Activated CD8-positive, alpha-beta memory T cell treated with anti-CD3 and anti-CD28 coated beads, Interleukin-2, amount 10 ng/mL, durations not matched to agents 7 days and 5 days (primary cell): ENCODE measurements around the gene VASH2. TPM values are rescaled to one million over a fixed set of nuclear protein-coding genes. Genes with fewer than 3 reads are reported as not detected.
"Not testable (repeated sequence)": the region's sequence is repeated elsewhere in the genome, so short reads cannot be mapped to it uniquely, and the experiment has no call there.

ENCODE experiments used
- ATAC-seq: fragments of 150-1000 bp; cut with Tn5 transposase; one replicate; pipeline ENCODE4 v1.10.0; 2021; ENCODE audit warnings: moderate library complexity
- CTCF ChIA-PET: fragments of 350-600 bp; sonication (Branson Sonifier 250); formaldehyde crosslinking; loops from one replicate; lab custom pipeline; 2021; ENCODE audit warnings: antibody characterized with exemption; lab: Charles Lee
- DNase-seq: peaks from one replicate; pipeline ENCODE4 v3.0.0-alpha.2; 2020
- H3K27ac Mint-ChIP-seq: one replicate; pipeline ENCODE4 v1.8.0; 2021; ENCODE audit warnings: mild to moderate bottlenecking, mixed read lengths
- H3K27me3 Mint-ChIP-seq: one replicate; pipeline ENCODE4 v1.8.0; 2021; ENCODE audit warnings: mixed read lengths
- H3K36me3 Mint-ChIP-seq: one replicate; pipeline ENCODE4 v1.8.0; 2021; ENCODE audit warnings: mild to moderate bottlenecking, mixed read lengths
- H3K4me1 Mint-ChIP-seq: one replicate; pipeline ENCODE4 v1.8.0; 2021; ENCODE audit warnings: mixed read lengths
- H3K4me3 Mint-ChIP-seq: one replicate; pipeline ENCODE4 v1.8.0; 2021; ENCODE audit warnings: mild to moderate bottlenecking, moderate library complexity, mixed read lengths
- H3K9me3 Mint-ChIP-seq: one replicate; pipeline ENCODE4 v1.8.0; 2022; ENCODE audit warnings: low read depth, mixed read lengths
- total RNA-seq, 2 experiments: library from RNA; stranded (reverse); gene quantifications; one replicate each; pipeline ENCODE4 v1.2.3, GENCODE V29; 2021

Gene VASH2
- under 1 TPM; 0.73 to 0.79 TPM for total RNA-seq

DNA sequence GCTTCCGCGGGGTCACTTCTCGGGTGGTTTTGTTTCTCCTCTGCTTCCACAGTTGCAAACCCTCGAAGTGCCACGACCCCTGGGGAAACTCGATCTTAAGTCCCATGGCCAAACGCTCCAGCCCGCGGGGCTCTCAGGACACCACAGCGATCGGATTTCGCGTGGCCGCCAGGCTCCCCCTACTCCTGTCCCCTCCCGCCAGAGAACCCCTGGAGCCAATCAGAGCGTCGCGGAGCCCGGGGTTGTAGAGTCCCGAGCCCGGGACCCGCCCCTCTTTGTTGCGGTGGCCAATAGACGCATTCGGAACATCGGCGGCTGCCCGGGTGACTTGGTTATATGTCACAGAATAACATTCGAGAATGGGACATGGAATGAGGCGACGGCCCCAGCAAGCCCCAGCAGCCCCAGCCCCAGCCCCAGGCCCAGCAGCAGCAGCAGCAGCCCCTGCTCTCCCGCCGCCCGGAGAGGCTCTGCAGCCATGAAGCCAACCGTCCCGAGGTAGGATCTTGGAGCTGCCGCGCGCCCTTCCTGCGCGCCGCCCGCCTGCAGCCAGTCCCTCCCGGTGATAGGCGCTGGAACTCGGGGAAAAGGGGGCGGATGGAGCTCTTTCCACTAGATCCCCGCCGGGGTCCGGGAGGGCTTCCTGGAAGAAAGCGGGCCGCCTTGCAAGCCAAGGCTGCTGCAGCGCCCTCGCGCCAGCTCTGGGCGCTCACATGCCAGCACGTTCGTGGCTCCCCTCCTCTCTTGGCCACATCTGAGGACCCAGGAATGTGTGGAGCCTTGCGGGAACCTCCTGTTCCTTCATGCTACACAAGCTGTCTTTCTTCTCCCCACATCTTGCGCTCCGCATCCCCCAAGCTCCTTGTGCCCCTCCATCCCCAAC is at the start of gene VASH2:
VASH2 (plus strand) TSS at position 299 of the 883 bp plus-strand sequence. CDS start 1,002 bp downstream, outside the sequence.
- H3K9me3 Mint-ChIP-seq = no peaks in the 10 kb centered on the region
- H3K4me3 Mint-ChIP-seq = peak within 1 kb of the TSS; percentile 70
- peaks cover 74% of the 10 kb centered on the region for H3K27me3 Mint-ChIP-seq
- DNase-seq (peak; percentile 78), ATAC-seq (peak; percentile 98)
- H3K4me1 Mint-ChIP-seq = peaks cover 8% of the 10 kb centered on the region
- CTCF ChIA-PET = interaction anchor here (0.8 to 2.1 kb wide), 3 partner anchors 17 to 200 kb away, joined by 3 to 8 read pairs (median 3); no protein-coding TSS in a partner anchor
- no peak within 1 kb of the TSS for H3K27ac Mint-ChIP-seq
- H3K36me3 Mint-ChIP-seq = no peaks in the 10 kb centered on the region

DNA sequence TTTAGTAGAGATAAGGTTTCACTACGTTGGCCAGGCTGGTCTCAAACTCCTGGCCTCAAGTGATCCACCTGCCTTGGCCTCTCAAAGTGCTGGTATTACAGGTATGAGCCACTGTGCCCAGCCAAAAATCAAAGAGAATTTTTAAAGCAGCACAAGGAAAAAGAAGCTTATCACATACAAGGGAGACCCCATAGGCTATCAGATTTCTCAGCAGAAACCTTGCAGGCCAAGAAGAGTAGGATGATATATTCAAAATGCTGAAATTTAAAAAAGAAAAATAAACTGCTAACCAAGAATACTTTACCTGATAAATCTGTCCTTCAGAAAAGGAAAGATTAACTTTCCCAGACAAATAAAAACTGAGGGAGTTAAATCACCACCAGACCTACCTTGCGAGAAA is 49.1 kb upstream of the VASH2 start:
- CTCF ChIA-PET = interaction anchor here (0.7 to 1.6 kb wide), 2 partner anchors 94 to 421 kb away, joined by 3 read pairs; no protein-coding TSS in a partner anchor
- Mint-ChIP-seq H3K27ac (no peak overlapping the region), H3K4me3 (no peak overlapping the region)

DNA sequence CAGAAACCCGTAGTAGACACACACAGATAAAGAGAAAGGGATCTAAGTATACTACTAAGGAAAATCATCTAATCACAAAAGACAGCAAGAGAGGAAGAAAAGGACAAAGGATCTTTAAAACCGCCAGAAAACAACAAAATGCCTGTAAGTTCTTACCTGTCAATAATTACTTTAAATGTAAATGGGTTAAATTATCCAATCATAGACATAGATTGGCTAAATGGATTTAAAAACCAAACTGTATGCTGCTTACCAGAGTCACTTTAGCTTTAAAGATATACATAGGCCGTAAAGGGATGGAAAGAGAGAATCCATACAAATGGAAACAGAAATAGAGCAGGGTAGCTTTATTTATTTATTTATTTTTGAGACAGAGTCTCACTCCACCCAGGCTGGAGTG is 48.3 kb upstream of the VASH2 start:
- CTCF ChIA-PET = interaction anchor here (1.6 kb wide), 1 partner anchor 93 kb away, joined by 3 read pairs; no protein-coding TSS in a partner anchor
- ATAC-seq (no peak), DNase-seq (no peak)
- H3K4me1 Mint-ChIP-seq = no peaks in the 10 kb centered on the region
- H3K9me3 Mint-ChIP-seq = peaks cover 12% of the 10 kb centered on the region
- H3K36me3 Mint-ChIP-seq = peaks cover 40% of the 10 kb centered on the region
- peaks cover 10% of the 10 kb centered on the region for H3K27me3 Mint-ChIP-seq
- no peak overlapping the region for H3K4me3 Mint-ChIP-seq
- H3K27ac Mint-ChIP-seq = no peak overlapping the region

More for the DNA sequence above, 49.1 kb upstream of the VASH2 start:
- no peak for DNase-seq
- Mint-ChIP-seq H3K9me3 (peaks cover 12% of the 10 kb centered on the region), H3K4me1 (no peaks in the 10 kb centered on the region), H3K27me3 (peaks cover 10% of the 10 kb centered on the region), H3K36me3 (peaks cover 42% of the 10 kb centered on the region)
- ATAC-seq = no peak

DNA sequence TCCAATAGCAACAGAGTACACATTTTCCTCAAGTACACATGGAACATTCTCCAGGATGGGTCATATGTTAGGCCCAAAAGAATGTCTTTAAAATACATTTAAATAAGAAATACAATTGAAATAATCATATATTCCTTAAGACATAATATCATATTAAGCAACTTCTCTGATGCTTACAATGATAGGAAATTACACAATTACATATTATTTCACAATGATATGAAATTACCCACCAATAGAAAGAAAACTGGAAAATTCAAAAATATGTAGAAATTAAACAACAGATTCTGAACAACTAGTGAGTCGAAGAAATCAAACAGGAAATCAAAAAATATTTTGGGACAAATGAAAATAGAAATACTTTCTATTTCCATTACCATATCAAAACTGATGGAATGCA is 46.7 kb upstream of the VASH2 start:
- ATAC-seq = no peak
- H3K4me1 Mint-ChIP-seq = no peaks in the 10 kb centered on the region
- peaks cover 12% of the 10 kb centered on the region for H3K9me3 Mint-ChIP-seq
- H3K27me3 Mint-ChIP-seq = peaks cover 10% of the 10 kb centered on the region
- no peak for DNase-seq
- CTCF ChIA-PET = no interaction called here
- no peak overlapping the region for H3K27ac Mint-ChIP-seq
- peaks cover 26% of the 10 kb centered on the region for H3K36me3 Mint-ChIP-seq
- no peak overlapping the region for H3K4me3 Mint-ChIP-seq

DNA sequence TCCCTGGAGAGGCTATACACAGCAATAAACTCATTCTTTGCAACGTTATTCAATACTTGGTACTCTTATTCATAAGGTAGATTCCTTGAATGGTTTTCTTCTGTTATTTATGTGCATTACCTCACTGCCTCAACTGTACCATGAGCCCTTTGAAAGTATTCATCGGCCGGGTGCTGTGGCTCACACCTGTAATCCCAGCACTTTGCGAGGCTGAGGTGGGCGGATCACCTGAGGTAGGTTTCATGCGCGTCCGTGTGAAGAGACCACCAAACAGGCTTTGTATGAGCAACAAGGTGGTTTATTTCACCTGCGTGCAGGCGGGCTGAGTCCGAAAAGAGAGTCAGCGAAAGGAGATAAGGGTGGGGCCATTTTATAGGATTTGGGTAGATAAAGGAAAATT is 42.3 kb upstream of the VASH2 start:
- CTCF ChIA-PET, H3K4me1 Mint-ChIP-seq, H3K36me3 Mint-ChIP-seq, H3K4me3 Mint-ChIP-seq, H3K27me3 Mint-ChIP-seq, H3K27ac Mint-ChIP-seq, ATAC-seq, H3K9me3 Mint-ChIP-seq, DNase-seq: not testable (repeated sequence)

DNA sequence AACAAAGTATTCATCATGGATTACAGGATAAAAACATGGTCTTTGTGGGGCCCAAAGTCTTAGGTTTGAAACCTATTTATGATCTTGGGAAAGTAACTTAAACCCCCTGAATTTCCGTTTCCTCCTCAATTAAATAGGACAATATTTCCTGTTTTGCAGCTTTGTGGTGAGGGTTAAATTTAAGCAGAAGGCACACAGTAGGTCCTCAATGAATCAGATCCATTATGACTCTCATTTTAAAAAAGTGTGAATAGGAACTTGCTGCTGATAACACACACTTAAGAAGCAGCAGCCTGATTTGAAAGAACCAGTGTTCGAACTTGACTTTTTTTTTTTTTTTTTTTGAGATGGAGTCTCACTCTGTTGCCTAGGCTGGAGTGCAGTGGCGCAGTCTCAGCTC is 41.4 kb upstream of the VASH2 start:
- H3K27me3 Mint-ChIP-seq = peaks cover 10% of the 10 kb centered on the region
- no peak for DNase-seq
- no peak overlapping the region for H3K27ac Mint-ChIP-seq
- no peaks in the 10 kb centered on the region for H3K9me3 Mint-ChIP-seq
- no peak overlapping the region for H3K4me3 Mint-ChIP-seq
- CTCF ChIA-PET = no interaction called here
- H3K4me1 Mint-ChIP-seq = no peaks in the 10 kb centered on the region
- ATAC-seq = no peak
- H3K36me3 Mint-ChIP-seq = no peaks in the 10 kb centered on the region

DNA sequence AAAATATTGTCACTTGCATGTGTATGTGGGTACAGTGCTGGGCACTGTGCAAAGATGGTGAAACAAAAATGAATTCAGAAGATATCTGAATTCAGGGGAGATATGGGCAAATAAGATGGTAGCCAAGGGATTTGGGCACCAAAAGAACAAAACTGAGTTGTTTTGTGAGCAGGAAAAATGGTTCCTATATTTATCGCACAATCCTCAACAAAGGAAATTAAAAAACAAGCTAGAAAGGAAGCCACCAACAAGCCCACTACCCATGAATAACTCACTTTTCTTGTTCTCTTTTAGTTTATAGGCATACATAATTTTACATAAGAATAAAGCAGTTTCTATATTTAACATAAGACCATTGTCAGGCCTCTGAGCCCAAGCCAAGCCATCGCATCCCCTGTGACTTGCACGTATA is 40.7 kb upstream of the VASH2 start:
- Mint-ChIP-seq H3K9me3 (no peaks in the 10 kb centered on the region), H3K4me3 (no peak overlapping the region), H3K27ac (no peak overlapping the region), H3K36me3 (no peaks in the 10 kb centered on the region), H3K27me3 (peaks cover 13% of the 10 kb centered on the region), H3K4me1 (no peaks in the 10 kb centered on the region)
- DNase-seq (no peak), ATAC-seq (no peak)
- CTCF ChIA-PET = no interaction called here

DNA sequence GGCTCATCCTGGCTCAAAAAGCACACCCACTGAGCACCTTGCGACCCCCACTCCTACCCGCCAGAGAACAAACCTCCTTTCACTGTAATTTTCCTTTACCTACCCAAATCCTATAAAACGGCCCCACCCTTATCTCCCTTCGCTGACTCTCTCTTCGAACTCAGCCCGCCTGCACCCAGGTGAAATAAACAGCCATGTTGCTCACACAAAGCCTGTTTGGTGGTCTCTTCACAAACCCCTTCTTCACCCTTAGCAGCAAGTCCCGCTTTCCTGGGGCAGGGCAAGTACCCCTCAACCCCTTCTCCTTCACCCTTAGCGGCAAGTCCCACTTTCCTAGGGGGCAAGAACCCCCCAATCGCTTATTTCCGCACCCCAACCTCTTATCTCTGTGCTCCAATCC is 40.1 kb upstream of the VASH2 start:
- DNase-seq, H3K4me3 Mint-ChIP-seq, H3K9me3 Mint-ChIP-seq, ATAC-seq, H3K27ac Mint-ChIP-seq, CTCF ChIA-PET, H3K4me1 Mint-ChIP-seq, H3K36me3 Mint-ChIP-seq: not testable (repeated sequence)
- H3K27me3 Mint-ChIP-seq = peaks cover 16% of the 10 kb centered on the region

DNA sequence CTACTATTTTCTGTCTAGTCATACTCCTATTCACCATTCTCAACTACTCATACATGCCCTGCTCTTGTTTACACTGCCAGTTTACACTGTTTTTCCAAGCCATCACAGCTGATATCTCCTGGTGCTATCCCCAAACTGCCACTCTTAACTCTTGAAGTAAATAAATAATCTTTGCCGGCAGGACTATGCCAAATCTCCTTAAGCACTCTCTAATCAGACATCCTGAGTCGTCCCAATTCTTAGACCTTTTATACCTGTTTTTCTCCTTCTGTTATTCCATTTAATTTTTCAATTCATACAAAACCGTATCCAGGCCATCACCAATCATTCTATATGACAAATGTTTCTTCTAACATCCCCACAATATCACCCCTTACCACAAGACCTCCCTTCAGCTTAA is 36.7 kb upstream of the VASH2 start:
- H3K4me3 Mint-ChIP-seq, H3K4me1 Mint-ChIP-seq, H3K27ac Mint-ChIP-seq, DNase-seq, H3K36me3 Mint-ChIP-seq, CTCF ChIA-PET, ATAC-seq, H3K9me3 Mint-ChIP-seq: not testable (repeated sequence)
- H3K27me3 Mint-ChIP-seq = peaks cover 26% of the 10 kb centered on the region

DNA sequence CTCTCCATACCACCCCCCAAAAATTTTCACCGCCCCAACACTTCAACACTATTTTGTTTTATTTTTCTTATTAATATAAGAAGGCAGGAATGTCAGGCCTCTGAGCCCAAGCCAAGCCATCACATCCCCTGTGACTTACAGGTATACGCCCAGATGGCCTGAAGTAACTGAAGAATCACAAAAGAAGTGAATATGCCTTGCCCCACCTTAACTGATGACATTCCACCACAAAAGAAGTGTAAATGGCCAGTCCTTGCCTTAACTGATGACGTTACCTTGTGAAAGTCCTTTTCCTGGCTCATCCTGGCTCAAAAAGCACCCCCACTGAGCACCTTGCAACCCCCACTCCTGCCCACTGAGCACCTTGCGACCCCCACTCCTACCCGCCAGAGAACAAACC is 36.2 kb upstream of the VASH2 start:
- CTCF ChIA-PET, ATAC-seq, DNase-seq, H3K36me3 Mint-ChIP-seq, H3K4me3 Mint-ChIP-seq, H3K27ac Mint-ChIP-seq, H3K4me1 Mint-ChIP-seq, H3K9me3 Mint-ChIP-seq: not testable (repeated sequence)
- H3K27me3 Mint-ChIP-seq = peaks cover 26% of the 10 kb centered on the region

DNA sequence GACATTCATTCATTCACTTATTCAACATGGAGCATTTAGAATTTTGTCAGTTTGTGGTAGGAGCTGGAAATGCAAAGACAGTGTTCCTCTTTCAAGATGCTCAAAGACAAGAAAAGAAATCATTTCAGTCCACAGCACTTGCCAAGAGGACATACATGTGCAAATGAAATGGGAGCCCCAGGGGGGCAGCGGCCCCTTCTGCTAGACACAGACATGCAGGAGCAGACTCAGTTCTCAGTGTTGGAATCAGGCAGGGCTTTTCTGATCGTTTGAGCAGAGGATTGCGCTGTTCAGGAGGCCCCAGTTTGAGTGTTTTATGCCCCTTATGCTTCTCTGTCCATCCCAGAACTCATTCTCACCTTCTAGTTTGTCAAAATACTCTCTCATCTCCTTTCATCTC is 35.6 kb upstream of the VASH2 start:
- Mint-ChIP-seq H3K36me3 (no peaks in the 10 kb centered on the region), H3K27me3 (peaks cover 26% of the 10 kb centered on the region), H3K4me3 (no peak overlapping the region), H3K9me3 (no peaks in the 10 kb centered on the region), H3K4me1 (no peaks in the 10 kb centered on the region), H3K27ac (no peak overlapping the region)
- DNase-seq (no peak), ATAC-seq (no peak)
- CTCF ChIA-PET = no interaction called here

DNA sequence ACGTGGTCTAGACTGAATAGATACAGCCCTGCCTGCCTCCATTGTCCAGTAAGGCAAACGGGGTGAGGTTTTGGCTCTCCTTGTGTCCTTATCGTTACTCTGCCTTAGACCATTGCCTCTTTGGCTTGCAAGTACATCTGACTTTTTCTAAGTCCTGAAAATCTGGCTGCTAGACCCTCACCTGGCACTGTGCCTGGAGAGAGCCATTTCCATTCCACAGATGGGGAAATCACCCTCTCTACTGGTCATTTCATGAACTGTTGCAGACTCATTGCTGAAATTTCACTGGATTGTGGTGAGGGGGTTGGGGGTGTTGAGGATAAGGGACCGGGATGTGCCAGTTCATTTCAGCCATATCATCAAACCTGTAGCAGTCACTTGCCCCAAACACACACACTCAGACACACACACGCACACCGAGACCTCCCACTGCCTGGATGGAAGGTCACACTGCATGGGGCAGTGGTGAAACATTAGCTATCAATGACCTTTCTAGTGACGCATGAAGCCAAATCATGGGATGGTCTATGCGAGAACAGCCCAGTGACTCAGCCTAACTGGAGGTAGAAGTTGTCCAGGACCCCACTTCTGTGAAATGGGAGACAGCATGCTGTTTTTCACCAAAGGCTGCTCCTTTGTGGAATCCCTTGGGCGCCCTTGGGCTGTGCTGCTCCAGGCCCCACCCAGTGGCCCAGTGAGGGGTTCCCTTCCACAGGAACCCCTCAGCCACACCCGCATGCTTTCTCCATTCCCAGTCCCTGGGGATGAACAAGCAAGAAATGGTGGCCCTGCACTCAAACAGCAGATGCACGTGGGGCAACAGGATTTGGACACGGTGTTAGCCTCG is 34.9 kb upstream of the VASH2 start:
- Mint-ChIP-seq H3K4me1 (peaks cover 5% of the 10 kb centered on the region), H3K27ac (no peak overlapping the region), H3K36me3 (no peaks in the 10 kb centered on the region), H3K4me3 (no peak overlapping the region), H3K27me3 (peaks cover 26% of the 10 kb centered on the region), H3K9me3 (no peaks in the 10 kb centered on the region)
- DNase-seq (no peak), ATAC-seq (no peak)
- CTCF ChIA-PET = no interaction called here

DNA sequence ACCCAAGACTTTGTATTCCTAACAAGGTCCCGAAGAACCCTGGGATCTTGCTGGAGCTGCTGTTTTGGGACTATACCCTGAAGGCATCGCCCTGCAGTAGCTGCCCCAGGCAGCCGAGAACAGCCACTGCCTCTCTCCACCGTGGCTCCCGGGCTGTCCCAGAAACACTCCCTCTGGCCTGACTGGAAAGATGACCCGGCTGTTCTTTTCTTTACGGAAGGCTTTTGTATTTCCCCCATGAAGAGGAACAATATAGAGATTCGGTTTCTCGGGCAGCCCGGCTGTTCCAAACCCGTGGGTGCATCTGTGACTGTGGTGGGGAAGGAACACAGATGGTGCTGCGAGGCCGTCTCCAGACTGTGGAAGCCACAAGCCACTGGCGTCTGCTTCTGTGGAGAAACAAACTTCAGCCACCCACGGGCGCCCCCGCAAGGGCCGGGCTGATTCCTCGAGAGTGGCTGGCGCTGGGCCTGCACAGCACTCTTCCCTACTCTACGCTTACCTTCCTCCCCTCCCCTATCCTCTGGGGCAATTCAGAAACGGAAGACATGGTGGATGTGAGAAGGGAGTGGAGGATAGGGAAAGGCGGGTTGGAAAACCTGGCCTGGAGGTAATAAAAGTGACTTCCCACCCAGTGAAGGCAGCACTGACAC is 33.7 kb upstream of the VASH2 start:
- H3K4me3 Mint-ChIP-seq = no peak overlapping the region
- no peaks in the 10 kb centered on the region for H3K36me3 Mint-ChIP-seq
- peaks cover 26% of the 10 kb centered on the region for H3K27me3 Mint-ChIP-seq
- CTCF ChIA-PET = no interaction called here
- no peaks in the 10 kb centered on the region for H3K9me3 Mint-ChIP-seq
- ATAC-seq (no peak), DNase-seq (no peak)
- peaks cover 7% of the 10 kb centered on the region for H3K4me1 Mint-ChIP-seq
- H3K27ac Mint-ChIP-seq = no peak overlapping the region
